NOMO-1 treated with dmso at 0.1 percent for 144 hours (cell line): ENCODE results near the gene CARMIL1.
A peak's percentile ranks its signal among the peaks of the same experiment; 100 is the strongest.

Experiments
- DNase-seq: peaks from one replicate; lab custom pipeline; 2025; ENCODE audit not compliant: unreplicated experiment; lab: John Stamatoyannopoulos, UW

CARMIL1 gene

DNA sequence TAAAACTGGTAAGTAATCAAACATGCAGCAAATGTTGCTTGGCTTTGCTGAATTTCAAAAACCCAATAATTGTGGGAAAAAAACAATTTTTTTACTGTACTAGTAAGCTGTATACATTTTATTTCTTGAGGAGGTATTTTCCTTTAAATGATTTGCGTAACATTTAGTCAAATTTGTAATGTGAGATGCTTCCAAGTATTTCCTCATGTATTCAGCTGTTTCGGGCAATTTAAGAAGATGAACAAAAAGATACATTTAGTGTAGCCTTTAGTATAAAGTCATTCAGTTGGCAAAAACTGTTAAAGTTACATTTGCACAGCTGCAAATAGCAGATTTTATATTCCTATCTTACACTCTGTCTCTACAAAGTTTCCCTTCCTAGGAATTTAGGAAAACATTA is 186.8 kb downstream of the CARMIL1 start:
- DNase-seq, result no peak

DNA sequence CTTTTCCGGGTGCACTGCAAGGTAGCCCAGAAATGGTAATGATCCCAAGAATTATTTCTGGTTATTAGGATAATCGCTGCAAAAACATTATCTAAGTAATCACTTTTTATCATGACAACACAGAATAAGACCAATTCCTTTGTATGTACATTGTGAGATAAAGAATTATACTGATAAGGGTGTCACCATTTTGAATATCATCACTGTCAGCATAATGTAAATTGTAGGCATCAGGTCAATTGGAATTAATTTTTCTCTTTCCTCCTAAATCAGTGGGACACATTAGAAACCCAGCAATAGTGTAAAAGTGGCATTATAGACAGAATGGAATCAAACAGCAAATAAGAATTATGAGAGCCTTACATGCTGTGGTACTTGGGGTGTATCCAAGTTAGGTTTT is 189.7 kb downstream of the CARMIL1 start:
- no peak for DNase-seq

DNA sequence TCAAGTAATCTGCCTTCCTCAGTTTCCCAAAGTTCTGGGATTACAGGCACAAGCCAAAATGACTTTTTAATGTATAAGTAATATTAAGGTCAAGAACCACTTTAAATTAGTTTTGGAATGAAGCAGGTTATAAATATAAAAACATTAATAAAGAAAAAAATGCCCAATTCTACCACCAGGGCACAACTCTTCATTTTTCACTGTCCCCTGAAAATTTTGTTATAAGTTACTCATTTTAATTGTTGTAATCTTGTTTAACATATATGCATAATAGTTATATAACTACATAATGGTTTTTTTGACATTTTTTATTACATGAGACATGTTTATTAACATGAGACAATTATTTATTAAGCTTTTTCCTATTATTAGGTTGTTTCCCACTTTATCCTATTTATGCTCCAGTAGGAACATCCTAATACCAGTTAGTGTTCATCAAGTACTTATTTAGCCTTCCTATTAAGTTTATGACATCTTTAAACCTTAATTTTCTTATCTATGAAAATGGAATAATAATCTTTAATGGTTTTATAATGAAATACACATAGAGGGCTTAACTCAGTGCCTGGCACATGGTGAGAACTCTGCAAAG is 190.7 kb downstream of the CARMIL1 start:
- no peak for DNase-seq

DNA sequence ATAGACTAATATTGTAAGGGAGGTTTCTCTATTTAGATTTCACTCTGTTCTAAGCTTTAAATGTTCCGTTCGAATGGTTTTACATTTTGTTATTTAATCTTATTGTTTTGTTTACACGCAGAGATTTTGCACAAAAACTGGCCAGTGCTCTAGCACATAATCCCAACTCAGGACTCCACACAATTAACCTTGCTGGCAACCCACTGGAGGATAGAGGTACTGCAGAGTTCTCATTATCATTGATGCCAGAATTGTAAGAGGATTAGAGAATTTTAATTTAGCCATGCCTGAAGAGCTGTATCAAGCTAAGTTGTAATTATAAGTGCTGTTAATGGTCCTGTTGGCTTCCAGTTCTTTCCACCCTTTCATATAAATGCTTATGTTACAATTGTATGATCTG is 193.1 kb downstream of the CARMIL1 start:
- no peak for DNase-seq

DNA sequence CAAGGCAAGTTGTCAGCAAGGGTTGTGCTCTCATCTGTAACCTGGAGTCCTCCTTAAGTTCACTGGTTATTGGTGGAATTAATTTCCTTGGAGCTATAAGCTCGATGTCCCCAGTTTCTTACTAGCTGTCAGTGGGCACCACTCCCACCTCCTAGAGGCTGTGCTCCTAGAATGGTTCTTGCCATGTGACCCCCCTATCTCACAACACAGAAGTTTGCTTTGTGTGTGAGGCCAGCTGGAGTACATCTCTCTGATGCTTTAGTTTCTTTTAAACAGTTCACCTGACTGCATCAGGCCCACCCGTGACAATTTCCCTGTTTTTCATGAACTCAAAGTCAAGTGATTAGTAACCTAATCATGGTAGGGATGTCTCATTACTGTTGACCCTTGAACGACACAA is 193.7 kb downstream of the CARMIL1 start:
- no peak for DNase-seq

DNA sequence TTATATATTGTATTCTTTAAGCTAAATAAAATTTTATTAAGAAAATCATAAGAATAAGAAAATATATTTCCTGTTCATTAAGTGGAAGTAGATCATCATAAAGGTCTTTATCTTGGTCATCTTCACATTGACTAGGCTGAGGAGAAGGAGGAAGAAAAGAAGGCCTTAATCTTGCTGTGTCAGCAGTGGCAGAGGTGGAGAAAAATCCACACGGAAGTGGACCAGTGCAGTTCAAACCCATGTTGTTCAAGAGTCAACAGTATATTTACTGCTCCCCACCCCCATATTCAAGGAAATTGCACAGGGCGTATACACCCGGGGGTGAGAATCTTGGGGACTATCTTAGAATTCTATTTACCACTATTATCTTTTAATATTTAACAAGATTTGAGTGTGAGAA is 194.3 kb downstream of the CARMIL1 start:
- no peak for DNase-seq

DNA sequence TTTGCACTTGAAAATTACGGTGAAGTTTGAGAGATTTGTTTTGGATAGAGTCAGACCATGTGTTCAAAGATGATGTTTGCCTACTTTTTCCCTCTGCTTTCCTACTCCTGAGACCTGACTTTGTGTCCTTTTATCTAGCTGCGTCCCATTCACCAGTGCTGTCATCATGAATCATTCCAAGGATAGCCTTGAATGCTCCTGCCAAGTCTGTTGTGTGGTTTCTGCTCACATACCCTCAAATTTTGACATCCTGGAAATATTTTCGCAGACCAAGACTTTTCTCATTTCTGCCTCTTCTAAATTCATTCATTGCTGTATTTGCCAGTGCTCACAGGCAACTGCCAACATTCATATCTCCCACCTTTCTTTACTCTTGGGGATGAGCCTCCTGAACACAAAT is 197.0 kb downstream of the CARMIL1 start:
- no peak for DNase-seq

DNA sequence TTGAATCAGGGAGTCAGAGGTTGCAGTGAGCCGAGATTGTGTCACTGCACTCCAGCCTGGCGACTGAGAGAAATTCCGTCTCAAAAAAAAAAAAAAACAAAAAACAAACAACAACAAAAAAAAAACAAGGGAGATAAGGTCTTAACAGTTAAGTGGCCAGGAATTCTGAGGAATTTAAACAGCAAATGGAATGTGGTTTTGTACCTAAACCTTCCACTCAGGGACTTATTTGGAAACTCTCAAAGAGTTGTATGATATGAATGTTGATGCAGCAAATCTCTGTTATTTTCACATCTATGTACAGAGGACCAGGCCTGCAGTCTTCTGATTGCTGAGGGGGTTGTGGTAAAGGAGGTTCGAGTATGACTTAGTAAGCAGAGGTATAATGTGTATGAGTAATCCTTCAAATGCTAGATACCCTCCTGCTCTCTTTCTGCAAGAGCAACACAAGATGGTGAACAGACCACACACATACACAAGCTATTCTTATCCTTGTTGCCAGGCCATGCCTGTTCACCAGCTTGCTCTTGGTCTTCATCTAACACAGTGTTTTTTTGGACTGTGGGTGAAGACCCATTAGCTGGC is 197.9 kb downstream of the CARMIL1 start:
- DNase-seq, result no peak

DNA sequence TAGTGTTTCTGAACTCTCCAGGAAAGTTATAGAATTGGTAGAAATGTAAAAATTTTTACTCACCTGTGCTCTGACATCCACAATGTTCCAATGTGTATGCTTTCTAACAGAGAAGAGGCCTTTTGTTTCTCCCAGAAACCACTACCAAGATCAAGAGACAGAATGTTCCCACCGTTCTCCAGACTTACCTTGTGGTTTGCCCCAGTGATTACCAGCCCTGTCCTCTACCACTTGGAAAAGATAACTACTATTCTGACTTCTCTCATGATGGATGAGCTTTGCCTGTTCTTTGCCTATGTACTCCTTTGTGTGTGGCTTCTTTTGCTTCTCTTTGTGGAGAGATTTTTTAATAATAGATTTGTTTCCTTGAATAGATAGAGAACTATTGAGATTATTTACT is 199.8 kb downstream of the CARMIL1 start:
- no peak for DNase-seq

DNA sequence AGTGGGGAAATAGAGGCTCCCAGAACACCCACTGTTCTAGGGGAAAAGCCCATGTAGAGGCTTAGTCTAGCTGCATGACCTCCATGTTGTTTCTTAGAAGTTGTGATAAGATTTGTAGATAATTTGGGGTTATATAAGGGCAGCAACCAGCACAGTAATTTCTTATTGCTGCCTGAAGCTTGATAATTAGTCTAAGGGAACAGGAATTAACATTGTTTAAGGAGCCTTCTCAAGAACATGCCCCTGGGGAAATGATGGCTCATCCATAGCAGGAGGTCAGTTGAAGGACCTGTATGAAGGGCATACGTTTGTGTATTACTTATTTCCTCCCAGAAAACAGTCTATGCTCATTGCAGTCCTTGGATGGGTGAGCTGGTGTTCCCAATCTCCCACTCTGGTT is 202.1 kb downstream of the CARMIL1 start:
- no peak for DNase-seq

DNA sequence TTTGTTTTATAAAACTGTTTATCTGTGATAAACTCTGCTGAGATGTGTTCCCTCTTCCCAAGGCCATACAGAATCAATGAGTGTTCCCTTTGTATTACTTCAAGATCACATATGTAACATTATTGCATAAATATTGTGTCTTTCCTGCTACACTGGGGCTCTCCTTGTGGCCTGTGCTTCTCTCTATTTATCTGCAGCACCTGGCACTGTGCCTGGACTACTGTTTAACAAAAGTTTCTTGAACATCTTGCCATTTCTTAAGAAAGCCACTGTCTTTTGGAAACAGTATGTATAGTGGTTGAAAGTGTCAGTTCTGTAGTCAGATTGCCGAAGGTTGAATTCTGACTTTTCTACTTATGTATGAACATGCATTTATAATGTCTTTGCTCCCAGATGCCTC is 203.8 kb downstream of the CARMIL1 start:
- DNase-seq, result no peak

DNA sequence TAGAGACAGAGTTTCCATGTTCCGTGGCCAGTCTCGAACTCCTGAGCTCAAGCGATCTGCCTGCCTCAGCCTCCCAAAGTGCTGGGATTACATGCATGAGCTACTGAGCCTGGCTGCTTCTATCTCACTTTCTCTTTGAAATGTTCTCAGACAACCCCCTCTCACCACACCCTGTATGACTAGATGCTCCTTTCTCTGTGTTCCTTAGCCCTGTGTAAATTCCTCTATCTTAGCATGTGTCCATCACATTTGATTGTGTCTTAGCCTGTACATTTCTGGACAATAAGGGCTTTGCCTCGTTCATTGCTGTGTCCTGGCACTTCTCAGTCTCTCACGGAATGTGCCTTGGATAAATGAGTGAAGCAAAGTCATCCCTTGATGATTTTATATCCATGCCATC is 204.8 kb downstream of the CARMIL1 start:
- DNase-seq, result no peak

DNA sequence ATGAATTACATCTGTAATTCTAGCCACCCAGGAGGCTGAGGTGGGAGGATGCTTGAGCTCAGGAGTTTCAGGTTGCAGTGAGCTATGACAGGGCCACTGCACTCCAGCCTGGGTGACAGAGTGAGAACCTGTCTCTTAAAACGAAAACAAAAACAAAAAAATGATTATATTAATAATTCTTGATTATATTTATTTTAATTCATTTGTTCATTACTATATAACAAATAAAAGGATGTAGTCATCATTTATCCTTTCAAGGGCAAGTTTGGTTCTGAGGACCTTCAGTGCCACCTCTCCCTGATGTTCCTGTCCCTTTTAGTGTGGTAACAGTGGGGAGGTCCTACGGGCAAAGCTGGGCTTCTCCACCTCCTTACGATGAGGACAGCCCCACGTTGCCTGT is 205.7 kb downstream of the CARMIL1 start:
- no peak for DNase-seq

DNA sequence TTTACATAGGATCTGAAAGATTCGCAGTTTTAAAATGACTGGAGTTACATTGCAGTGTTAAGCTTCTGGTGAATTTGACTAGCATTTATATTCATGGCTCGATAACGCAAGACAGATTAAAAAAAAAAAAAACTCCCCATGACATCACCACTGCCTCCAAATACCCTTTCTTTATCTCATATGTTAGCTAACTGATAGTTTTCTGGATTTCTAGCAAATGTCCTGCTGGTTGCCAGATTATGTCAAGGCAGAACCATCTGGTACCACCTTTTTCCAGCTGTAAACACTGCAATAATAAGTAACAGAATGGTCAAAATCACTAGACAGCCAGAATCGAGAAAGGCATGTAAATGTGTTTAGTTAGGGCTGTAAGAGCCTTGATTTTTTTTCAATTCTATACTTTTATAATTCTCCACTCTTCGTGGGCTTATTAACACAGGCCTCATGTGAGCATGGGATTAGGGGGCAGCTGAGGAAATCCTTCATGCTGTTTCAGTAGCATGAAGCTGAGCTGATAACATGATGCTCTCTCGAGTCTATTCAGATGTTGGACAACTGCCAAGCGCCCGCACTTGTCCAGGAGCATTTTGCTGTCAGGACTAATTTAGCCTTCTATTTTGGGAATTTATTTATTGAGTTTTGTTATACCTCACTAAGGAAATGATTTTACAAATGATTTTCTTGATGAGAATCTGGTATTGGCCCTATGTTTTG is 206.8 kb downstream of the CARMIL1 start:
- DNase-seq, result no peak

DNA sequence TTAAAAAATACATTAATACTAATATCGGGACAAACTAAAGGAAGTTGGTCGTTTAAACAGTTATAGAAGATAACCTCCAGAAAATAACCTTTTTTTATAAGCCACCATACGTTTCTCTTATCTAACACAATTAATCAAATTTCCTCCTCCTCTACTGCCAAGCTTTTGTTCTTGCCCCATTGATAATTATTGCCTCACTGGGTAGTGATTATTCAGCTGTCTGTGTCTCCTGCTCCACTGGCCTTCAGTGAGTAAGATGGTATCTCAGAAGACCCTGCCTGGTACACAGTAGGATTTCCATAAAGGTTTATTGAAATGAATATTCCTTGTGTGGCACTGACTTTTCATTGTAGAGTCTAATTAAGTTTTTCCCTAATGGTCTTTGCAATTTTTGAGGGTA is 207.4 kb downstream of the CARMIL1 start:
- no peak for DNase-seq

DNA sequence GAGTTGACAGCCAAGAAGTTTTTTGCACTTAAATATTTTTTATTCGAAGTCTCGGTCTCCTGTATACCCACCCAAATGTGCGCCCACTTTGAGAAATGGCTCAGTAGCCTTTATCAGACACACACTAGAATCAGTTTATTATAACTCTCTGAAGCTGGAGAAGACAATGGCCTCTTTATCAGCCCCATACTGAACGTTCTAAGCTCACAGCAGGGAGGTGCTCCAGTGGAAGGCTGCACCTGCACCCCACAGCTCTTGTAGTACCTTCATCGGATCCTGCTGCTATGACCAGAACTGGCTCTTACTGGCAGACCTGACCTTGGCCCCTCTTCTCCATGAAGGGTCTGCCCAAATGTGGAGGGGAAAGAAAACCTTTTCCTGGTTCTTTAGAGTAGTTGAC is 207.8 kb downstream of the CARMIL1 start:
- no peak for DNase-seq

DNA sequence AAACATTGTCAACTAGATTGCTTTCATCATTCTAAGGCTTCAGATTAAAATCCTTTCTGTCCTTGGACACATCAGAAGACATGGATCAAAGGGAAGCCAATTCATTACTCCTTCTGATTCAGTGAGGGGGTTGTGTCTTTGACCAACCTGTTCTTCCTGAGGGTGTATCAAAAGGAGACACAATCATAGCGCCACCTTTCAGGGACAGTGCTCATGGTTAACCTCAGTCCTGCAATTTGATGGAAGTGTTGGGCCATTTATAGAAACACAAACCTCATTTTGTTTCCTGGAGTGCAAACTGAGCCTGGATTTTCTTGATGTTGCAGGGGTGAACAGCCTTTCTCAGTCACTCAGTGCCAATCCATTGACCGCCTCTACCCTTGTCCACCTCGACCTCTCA is 209.0 kb downstream of the CARMIL1 start:
- DNase-seq, result no peak

DNA sequence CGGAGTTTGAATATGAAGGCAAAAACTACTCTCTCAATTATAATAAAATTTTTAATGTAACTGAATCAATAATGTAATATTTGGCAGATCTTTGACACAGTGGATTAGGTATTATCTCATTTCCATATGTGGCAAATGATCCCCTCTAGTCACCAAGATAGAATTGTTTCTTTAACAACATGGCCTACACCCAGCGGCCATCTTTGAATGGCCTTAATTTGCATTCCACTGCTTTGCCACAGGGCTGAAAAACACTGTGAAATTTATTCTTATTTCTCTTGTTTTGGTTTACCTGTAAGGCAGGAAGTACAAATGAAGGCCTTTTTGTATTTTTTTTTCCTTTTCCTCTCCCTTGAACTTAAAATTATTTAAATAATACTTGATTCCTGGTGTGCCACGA is 210.2 kb downstream of the CARMIL1 start:
- DNase-seq, result no peak

DNA sequence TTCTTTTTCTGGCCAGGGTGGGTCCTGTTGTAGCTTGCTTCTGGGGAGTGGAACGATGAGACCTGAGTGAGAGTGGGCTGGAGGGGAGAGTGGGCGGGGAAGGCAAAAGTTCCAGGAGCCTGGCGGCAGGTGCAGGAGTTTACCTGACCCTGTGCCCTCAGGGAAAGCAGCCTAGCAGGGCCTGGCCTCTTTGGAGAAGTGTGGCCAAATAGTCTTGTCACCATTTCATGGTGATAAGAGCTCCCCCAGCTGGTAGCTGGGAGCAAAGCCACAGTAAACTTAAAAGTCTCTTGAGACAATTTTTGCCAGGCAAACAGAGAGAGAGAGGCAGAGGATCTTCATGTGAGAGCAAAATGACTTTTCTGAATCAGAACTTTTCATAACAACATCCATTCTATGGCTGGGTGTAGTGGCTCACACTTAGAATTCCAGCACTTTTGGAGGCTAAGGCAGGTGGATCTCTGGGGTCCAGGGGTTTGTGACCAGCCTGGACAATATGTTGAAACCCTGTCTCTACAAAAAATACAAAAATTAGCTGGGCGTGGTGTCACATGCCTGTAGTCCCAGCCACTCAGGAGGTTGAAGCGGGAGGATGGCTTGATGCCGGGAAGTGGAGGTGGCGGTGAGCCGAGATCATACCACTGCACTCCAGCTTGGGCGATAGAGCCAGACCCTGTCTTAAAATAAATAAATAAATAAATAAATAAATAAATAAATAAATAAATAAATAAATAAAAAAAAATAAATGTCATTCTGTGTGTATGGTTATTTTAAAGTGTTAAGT is 211.0 kb downstream of the CARMIL1 start:
- DNase-seq, result peak; percentile 37

DNA sequence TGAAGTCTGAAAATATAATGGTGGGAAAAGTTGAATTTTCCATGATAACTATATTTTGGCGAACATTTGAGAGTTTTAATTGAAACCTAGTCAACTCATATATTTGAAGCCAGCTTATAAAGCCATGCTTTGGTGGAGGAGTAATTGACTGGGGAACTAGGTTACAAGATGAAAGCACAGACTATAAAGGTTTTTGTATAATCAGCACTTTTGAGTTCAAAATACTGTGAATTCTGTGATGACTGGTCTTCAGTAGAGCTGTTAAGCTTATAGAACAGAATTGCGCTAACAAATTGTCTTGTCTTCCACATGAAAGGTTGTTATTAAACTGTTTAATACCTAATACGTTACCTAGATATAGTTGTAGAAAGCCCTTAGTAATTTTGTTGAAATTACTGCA is 213.8 kb downstream of the CARMIL1 start:
- no peak for DNase-seq

DNA sequence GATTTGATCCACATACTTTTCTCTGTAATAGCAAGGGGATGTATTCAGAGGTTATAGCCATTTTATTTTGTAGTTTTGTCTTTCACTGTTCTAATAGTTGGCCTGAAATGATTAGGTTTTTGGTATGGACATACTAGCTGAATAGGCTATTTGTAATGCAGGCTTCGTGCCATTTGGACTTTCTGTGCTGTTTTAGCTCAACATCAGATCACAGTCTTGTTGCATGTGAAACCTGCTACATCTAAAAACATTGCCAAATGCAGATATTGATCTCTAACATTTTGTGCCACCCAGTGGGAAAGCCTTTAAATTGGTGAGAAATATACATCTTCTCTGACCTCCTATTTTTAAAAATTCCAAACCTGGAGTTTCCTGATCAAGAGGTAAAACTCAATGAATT is 215.3 kb downstream of the CARMIL1 start:
- DNase-seq, result no peak
